Head of caudate nucleus (tissue), 42 donors: ENCODE measurements around the gene HIPK2.

Experiments
- DNase-seq, 42 donors: peaks; one replicate each; pipeline versions ENCODE4 v3.0.0 to v3.0.0-alpha.2; 2020 to 2021; ENCODE audit warnings: mixed read lengths in 7 of 42
- intact Hi-C: fragments of 100-400 bp; cut with DNase I; formaldehyde crosslinking; loops from one replicate; pipeline ENCODE4 v1.15.0; 2022

The HIPK2 gene

GRCh38 chr7:139669106-139670061 is 108.4 kb downstream of the HIPK2 start:
- intact Hi-C loops, result no loop called here

GRCh38 chr7:139667377-139667776 is 110.4 kb downstream of the HIPK2 start:
- DNase-seq, result no peak
- intact Hi-C loops, result no loop called here

More at GRCh38 chr7:139669106-139670061, 108.4 kb downstream of the HIPK2 start:
- peak in 3 of 42 donors; percentile 22 to 58 (median 34) for DNase-seq

GRCh38 chr7:139666501-139666900 is 111.3 kb downstream of the HIPK2 start:
- intact Hi-C loops, result no loop called here
- DNase-seq, result no peak

- intact Hi-C loops, result no loop called here
- DNase-seq, result peak in 1 of 42 donors; percentile 32
These were observed 113.4 kb downstream of the HIPK2 start for GRCh38 chr7:139664434-139664833.

GRCh38 chr7:139663608-139664177 is 114.1 kb downstream of the HIPK2 start:
- intact Hi-C loops, result no loop called here
- DNase-seq, result peak in 1 of 42 donors; percentile 34

GRCh38 chr7:139661903-139662302 is 115.9 kb downstream of the HIPK2 start:
- no peak for DNase-seq
- intact Hi-C loops, result no loop called here

GRCh38 chr7:139661043-139661440 is 116.8 kb downstream of the HIPK2 start:
- peak in 1 of 42 donors; percentile 18 for DNase-seq
- intact Hi-C loops, result no loop called here

GRCh38 chr7:139660317-139661042 is 117.3 kb downstream of the HIPK2 start:
- intact Hi-C loops, result no loop called here
- peak in 1 of 42 donors; percentile 35 for DNase-seq

- DNase-seq, result no peak
- intact Hi-C loops, result loop anchor here (10.0 kb wide), 1 partner anchor 75 kb away; no protein-coding TSS in a partner anchor
These were observed 117.9 kb downstream of the HIPK2 start for GRCh38 chr7:139659922-139660316.

GRCh38 chr7:139658908-139659675 is 118.7 kb downstream of the HIPK2 start:
- DNase-seq, result peak in 37 of 42 donors; percentile 33 to 86 (median 64)
- intact Hi-C loops, result loop anchor here (10.0 kb wide), 1 partner anchor 76 kb away; no protein-coding TSS in a partner anchor

- intact Hi-C loops, result loop anchor here (10.0 kb wide), 1 partner anchor 77 kb away; no protein-coding TSS in a partner anchor
- no peak for DNase-seq
These were observed 119.5 kb downstream of the HIPK2 start for GRCh38 chr7:139658296-139658695.

- DNase-seq, result no peak
- intact Hi-C loops, result loop anchor here (10.0 kb wide), 1 partner anchor 77 kb away; no protein-coding TSS in a partner anchor
These were observed 120.1 kb downstream of the HIPK2 start for GRCh38 chr7:139657725-139658124.

GRCh38 chr7:139656387-139656786 is 121.4 kb downstream of the HIPK2 start:
- intact Hi-C loops, result loop anchor here (10.0 kb wide), 1 partner anchor 78 kb away; no protein-coding TSS in a partner anchor
- peak in 1 of 42 donors; percentile 28 for DNase-seq

- peak in 2 of 42 donors; percentile 29 to 41 for DNase-seq
- intact Hi-C loops, result loop anchor here (10.0 kb wide), 1 partner anchor 79 kb away; no protein-coding TSS in a partner anchor
These were observed 122.5 kb downstream of the HIPK2 start for GRCh38 chr7:139655305-139655704.

GRCh38 chr7:139654276-139655181 is 123.3 kb downstream of the HIPK2 start:
- intact Hi-C loops, result loop anchor here (10.0 kb wide), 1 partner anchor 80 kb away; no protein-coding TSS in a partner anchor
- DNase-seq, result peak in 1 of 42 donors; percentile 35

GRCh38 chr7:139651914-139652313 is 125.9 kb downstream of the HIPK2 start:
- DNase-seq, result no peak
- intact Hi-C loops, result loop anchor here (10.0 kb wide), 1 partner anchor 83 kb away; no protein-coding TSS in a partner anchor

- intact Hi-C loops, result loop anchor here (10.0 kb wide), 1 partner anchor 83 kb away; no protein-coding TSS in a partner anchor
- no peak for DNase-seq
These were observed 126.5 kb downstream of the HIPK2 start for GRCh38 chr7:139651308-139651707.
